Posterior vena cava (tissue), 2 donors: ENCODE results near the gene FMN2. TPM values are rescaled to one million over a fixed set of nuclear protein-coding genes. Genes with fewer than 3 reads are reported as not detected.
A peak's percentile ranks its signal among the peaks of the same experiment; 100 is the strongest.

Source experiments
- DNase-seq: peaks from one replicate; pipeline ENCODE4 v3.0.0-alpha.2; 2020; ENCODE audit warnings: low spot score
- intact Hi-C, 2 donors: fragments of 100-400 bp; cut with DNase I; formaldehyde crosslinking; loops; one replicate each; pipeline versions ENCODE4 v1.14.1 to v1.14.2; 2022 to 2023
- long read RNA-seq, 2 donors: library from polyadenylated mRNA; unstranded; transcript quantifications; one replicate each; pipeline ENCODE4 v2.0.0, GENCODE V29; 2020 to 2021
- total RNA-seq, 2 donors: library from RNA; stranded (reverse); fragmentation: NEBNext Ultra II Directional; extraction: Animal tissue kit (Norgen Biotek cat#: 25700); gene quantifications; one replicate each; pipeline ENCODE4 v1.2.1, GENCODE V29; 2021
- donor health status: DM: yes; HTN: yes; CAD: no.
- donor health status: DM: yes; HTN: yes; CAD: no.

The FMN2 gene
- 1 to 10 TPM; 1.4 to 2.1 TPM for total RNA-seq
- long read RNA-seq, donor 1, partial matches to known transcripts = 1 of 2 reads
- long read RNA-seq, donor 1, other reads (novel, unspliced or antisense) = 1 of 2 reads
- long read RNA-seq, donor 2 = 0 reads

DNA sequence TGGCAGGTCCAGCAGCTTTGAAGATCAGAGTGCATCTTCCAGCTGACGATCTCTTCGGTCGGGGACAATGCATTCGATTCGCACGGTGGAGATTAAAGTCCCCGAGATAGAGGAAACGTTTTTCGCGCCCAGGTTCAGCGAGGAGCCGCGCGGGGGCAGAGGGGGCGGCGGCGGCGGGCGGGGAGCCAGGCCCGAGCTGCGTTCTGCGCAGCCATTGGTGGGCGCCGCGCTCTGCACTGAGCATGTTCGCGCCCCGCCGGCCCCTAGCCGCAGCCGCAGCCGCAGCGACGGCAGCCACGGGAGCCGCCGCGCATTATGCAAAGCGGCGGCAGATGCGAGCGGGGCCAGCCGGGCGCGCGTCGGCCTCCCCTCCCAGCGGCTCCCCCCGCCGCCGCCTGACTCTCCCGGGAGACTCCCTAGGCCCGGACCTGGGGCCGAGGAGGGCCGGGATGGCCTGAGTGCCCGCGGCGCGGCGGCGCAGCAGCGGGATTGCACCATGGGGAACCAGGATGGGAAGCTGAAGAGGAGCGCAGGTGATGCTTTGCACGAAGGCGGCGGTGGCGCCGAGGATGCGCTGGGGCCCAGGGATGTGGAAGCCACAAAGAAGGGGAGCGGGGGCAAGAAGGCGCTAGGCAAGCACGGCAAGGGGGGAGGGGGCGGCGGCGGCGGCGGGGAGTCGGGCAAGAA lies at the start of gene FMN2:
TSS of gene FMN2 (plus strand) at position 270 of the 687 bp plus-strand sequence. CDS start at position 497, 227 bp downstream.
- intact Hi-C loops = no loop called here
- peak; percentile 79 for DNase-seq

DNA sequence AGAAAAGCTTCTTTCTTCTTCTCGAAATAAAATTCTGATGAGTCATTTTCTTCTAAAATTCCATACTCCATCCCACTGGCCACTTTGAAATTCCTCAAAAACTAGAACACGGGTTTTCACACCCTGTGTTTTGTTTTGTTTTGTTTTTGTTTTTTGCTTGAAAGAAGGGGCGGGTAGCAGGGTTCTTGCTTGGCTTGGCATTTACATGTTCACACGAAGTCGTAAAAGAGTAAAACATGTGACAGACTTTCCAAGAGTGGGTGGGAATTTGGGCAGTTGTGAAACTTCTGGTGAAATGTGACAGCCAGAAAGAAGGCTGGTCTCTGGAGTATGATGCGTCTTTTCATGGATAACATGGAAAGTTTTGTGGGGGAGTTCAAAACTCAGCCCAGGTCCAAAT lies 47.1 kb upstream of the FMN2 start:
- DNase-seq = no peak
- intact Hi-C loops = loop anchor here in 1 of 2 donors (5.0 kb wide), 1 partner anchor 648 kb away; no protein-coding TSS in a partner anchor

DNA sequence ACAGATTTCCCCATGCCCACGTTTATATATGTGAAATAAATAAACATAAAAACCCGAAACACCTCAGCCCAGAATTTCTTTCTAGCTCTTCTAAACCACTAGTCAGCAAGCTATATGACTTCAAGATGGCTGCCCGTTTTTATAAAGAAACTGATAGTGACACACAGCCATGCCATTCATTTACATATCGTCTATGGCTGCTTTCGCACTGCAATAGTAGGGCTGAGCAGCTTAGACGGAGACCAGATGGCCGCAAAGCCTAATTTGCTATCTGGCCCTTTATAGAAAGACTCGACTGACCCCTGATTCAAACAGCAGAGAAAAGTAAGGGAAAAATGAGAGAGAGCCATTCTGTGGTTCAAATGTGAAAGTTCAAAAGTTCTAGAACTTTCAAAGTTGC lies 45.7 kb upstream of the FMN2 start:
- DNase-seq = no peak
- intact Hi-C loops = no loop called here

DNA sequence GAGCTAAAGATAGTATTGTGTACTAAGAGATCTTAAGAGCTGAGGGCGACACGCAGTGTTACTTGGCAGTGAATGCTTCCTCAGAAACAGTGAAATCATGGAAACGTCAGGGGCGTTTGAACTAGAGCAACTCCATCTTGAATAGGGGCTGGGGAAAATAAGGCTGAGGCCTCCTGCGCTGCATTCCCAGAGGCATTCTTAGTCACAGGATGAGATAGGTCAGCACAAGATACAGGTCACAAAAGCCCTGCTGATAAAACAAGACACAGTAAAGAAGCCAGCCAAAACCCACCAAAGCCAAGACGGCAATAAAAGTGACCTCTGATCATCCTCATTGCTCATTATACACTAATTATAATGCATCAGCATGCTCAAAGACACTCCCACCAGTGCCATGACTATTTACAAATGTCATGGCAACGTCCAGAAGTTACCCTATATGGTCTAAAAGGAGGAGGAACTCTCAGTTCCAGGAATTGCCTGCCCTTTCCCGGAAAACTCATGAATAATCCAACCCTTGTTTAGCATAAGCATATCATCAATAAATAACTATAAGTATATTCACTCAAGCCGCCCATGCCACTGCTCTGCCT lies 37.5 kb upstream of the FMN2 start:
- DNase-seq = no peak
- intact Hi-C loops = no loop called here

DNA sequence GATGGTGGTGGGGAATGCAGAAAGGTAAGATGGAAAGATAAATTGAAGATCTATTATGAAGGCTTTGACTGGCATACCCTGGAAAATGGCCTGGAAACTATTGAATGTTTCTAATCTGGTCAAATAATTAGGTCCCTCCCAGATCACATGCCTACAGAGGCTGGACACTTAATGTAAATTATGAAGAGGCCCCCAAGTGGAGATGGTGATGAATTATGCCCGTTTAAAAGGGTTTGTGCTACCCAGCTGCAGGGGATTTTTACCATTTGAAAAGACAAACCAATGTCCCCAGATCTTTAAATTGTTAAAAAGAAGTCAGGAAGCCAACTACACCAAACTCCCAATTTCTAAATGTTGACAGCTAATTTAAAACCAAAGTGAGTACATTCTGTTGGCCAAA lies 35.7 kb upstream of the FMN2 start:
- intact Hi-C loops = no loop called here

DNA sequence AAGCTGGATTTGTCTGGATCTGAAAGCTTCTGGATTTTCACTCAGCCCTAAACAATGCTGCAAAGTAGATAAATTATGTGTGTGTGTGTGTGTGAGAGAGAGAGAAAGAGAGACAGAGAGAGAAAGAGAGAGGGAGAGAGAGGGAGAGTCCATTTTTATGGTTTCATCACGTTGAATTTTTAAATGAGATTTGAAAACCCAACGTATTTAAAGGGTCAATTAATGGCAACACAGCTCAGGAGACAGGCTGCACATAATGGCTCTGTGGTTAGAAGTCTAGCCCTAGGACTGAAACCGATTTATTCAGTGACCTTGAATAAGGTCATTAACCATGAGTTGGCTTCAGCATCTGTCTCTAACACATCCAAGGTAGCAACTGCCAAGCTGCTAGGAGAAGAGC lies 35.3 kb upstream of the FMN2 start:
- no peak for DNase-seq
- intact Hi-C loops = no loop called here

More for the DNA sequence above, 35.7 kb upstream of the FMN2 start:
- no peak for DNase-seq

DNA sequence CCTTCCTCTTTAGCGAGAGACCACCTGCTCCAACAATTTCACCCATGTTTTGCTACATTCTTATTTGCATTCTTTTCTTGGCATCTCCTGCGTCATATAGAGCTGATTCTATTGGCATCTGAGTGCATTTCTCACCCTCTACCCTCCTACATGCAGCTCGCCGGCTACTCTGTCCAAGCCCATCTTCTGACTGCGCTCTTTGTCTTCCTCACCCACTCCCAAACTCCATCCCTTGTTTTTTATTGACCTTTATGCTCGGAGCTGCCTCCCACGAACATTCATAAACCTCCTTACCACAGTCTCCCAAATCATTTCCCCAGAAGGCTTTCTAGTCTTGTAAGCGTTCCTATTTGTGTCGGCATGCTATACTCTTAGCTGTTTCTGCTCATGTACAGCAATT lies 33.6 kb upstream of the FMN2 start:
- DNase-seq = no peak
- intact Hi-C loops = no loop called here

DNA sequence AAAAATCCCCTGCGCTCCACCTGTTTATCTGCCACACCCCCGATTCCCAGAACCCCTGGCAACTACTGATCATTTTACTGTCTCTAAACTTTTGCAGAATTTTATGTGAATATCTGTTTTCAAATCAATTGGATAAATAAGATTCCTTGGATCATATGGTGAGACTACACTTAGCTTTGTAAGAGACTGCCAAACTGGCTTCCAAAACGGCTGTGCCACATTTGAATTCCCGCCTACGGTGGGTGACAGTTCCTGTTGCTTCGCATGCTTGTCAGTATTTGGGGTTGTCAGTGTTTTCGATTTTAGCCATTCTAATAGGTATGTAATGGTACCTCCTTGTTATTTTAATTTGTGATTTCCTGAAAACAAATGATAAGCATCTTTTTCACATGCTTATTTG lies 22.7 kb upstream of the FMN2 start:
- DNase-seq = no peak
- intact Hi-C loops = no loop called here

DNA sequence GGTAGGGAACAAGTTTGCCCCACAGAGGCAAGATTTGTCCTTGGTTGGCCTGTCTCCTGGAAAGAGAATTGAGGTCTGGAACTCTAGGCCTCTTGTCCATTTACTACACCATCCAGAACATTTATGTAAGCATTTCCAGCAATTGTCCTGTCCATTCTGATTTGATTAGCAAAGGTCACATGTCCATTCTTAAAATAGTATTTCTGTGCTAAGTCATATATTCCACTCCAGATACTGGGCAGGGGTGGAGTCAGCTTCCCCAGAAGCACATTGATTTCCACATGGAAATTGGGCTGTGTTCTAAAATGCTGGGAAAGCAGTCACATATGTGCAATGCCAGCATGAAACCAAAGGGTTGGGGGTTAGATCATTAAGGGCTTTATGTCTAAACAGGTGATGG lies 21.5 kb upstream of the FMN2 start:
- DNase-seq = no peak
- intact Hi-C loops = no loop called here

DNA sequence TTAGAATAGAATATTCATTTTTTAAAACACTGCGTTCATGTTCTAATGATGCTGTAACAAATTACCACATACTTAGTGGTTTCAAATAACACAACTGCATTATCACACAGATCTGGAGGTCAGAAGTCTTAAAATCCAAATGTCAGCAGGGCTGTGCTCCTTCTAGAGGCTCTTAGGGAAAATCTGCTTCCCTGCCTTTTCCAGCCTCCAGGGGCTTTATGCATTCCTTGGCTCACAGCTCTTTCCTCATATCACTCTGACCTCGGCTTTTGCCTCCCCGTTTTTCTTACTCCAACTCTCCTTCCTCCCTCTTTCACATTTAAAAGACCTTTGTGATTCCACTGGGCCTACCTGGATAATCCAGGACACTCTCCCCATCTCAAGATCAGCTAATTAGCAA lies 18.6 kb upstream of the FMN2 start:
- no peak for DNase-seq
- intact Hi-C loops = no loop called here

DNA sequence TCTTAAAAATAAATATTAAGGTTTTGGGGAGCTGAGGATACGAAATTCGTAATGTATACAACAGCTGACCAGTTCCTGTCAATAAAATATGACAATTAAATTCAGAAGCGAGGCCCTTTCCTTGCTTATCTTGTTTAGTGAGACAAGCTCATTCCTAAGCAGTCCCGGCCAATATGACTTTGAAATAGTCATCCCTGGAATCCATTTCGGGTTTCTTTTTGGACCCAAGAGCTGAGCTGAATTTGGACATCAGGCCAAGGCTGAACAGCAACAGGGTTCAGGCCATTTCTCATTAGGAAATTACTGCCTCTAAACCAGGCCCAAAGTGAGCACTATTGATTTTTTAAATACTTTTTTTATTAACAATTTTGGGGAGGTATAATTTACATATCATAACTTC lies 17.3 kb upstream of the FMN2 start:
- intact Hi-C loops = no loop called here
- no peak for DNase-seq

DNA sequence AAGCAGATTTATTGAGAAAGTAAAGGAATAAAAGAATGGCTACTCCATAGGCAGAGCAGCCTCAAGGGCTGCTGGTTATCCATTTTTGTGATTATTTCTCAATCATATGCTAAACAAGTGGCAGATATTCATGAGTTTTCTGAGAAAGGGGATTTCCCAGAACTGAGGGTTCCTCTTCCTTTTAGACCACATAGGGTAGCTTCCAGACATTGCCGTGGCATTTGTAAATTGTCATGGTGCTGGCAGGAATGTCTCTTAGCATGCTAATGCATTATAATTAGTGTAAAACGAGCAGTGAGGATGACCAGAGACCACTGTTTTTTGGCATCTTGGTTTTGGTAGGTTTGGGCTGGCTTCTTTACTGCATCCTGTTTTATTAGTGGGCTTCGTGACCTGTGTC lies 16.8 kb upstream of the FMN2 start:
- intact Hi-C loops = no loop called here
- no peak for DNase-seq

DNA sequence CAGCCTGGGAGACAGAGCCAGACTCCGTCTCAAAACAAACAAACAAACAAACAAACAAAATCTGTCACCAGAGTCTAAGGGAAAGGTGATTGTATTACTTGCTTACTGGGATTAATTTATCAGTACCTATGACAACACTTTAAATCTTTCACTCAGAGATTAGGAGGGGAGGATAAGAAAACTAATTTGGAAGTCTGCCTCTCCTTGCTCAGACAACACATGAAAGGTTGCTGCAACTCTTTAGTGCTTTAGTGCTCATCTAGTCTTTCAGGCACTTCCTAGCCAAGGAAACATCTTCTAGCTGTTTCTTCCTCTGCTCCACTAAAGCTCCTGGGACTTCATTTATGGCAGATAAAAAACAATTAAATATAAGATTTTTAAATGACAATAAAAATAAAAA lies 7.3 kb upstream of the FMN2 start:
- intact Hi-C loops = no loop called here
- no peak for DNase-seq

DNA sequence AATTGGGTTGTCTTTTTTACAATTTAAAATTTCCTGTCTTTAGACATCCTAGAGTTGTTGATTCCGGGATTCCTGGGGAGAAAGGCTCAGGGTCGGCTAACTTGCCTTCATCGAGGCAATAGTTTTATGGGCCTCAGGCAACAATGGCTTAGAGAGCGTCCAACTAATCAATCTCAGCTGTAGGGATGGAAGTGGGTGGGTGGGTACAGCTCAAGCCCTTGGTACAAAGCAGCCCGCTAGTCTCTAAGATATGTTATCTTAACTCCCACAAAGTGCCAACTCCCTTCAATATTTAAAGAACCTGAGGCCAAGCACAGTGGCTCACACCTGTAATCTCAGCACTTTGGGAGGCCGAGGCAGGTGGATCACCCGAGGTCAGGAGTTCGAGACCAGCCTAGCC lies 6.9 kb upstream of the FMN2 start:
- intact Hi-C loops = no loop called here
- DNase-seq = no peak

DNA sequence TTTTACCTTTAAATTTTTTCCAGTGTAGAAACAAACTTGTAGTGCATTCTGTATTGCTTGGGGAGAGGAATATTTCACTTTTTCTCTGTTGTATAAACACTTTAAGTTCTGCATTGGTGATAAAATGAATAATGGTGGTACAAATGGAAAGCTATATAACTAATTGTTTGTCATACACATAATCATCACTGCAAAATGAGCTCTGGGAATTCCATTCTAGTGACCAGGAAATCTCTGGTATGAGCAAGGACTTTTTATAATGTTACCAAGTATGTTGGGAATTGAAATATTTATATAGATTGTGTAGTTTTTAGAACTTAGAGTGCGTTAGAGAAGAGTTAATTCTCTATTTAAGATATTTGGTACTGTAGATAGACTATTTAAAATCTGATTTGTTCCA lies 5.0 kb upstream of the FMN2 start:
- intact Hi-C loops = no loop called here

DNA sequence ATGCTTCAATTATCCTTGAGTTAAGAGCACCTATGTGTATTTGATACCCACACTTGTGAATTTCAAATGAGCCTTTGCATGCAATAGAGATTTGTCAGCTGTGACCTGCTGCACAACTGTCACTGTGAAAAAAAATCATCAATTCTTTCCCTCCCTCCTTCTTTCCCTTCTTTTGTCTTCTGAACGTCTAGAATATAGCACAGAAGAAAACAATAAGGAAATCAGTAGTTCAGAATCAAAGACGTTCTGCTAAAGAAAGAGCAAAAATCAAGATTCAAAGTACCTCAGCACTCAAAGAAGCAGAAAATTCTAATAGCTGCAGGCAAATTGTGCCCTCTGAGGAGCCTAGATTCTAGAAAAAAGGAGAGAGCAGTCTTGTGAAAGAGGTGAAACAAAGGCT lies 1.7 kb upstream of the FMN2 start:
- DNase-seq = no peak
- intact Hi-C loops = no loop called here

More for the DNA sequence above, 5.0 kb upstream of the FMN2 start:
- DNase-seq = no peak

DNA sequence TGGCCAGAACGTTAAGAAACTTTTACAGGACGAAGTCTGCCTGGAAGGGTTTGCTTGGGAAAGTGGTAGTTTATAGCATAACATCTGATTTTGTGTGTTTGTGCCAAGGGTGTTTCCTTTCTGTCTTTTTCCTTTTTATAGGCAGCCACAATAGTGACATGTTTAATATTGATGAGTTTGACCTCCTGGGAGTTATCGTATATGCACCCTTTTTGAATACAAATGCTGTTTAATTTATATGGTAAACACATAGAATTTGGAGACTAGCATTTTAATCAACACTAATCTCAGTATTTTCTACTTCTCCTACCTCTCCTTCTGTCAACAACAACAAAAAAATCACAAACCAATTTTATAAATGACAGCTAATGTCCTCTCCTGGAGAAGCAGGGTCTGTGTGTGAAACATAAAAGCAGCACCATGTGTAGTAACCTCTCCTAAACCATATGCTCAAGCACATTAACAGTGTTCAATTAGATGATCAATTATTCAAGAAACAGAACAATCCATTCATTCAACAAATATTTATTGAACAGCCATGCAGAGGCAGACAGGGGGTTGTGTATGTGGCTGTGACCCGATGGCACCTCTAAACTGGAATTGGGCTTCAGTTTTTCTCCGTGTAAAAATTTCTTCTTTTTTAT lies 604 bp upstream of the FMN2 start:
- no peak for DNase-seq
- intact Hi-C loops = no loop called here

DNA sequence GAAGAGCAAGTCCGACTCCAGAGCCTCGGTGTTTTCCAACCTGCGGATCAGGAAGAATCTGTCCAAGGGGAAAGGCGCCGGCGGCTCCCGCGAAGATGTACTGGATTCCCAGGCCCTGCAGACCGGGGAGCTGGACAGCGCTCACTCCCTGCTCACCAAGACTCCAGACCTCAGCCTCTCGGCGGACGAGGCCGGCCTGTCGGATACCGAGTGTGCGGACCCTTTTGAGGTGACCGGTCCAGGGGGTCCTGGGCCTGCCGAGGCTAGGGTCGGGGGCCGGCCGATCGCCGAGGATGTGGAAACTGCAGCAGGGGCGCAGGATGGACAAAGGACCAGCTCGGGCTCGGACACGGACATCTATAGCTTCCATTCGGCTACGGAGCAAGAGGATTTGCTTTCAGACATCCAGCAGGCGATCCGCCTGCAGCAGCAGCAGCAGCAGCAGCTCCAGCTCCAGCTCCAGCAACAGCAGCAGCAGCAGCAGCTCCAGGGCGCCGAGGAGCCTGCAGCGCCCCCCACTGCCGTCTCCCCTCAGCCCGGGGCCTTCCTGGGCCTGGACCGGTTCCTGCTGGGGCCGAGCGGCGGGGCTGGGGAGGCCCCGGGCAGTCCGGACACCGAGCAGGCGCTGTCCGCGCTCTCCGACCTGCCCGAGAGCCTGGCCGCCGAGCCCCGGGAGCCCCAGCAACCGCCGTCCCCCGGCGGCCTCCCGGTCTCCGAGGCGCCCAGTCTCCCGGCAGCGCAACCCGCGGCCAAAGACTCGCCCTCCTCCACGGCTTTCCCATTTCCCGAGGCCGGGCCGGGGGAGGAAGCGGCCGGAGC lies 827 bp downstream of the FMN2 start:
- peak; percentile 81 for DNase-seq
- intact Hi-C loops = no loop called here

DNA sequence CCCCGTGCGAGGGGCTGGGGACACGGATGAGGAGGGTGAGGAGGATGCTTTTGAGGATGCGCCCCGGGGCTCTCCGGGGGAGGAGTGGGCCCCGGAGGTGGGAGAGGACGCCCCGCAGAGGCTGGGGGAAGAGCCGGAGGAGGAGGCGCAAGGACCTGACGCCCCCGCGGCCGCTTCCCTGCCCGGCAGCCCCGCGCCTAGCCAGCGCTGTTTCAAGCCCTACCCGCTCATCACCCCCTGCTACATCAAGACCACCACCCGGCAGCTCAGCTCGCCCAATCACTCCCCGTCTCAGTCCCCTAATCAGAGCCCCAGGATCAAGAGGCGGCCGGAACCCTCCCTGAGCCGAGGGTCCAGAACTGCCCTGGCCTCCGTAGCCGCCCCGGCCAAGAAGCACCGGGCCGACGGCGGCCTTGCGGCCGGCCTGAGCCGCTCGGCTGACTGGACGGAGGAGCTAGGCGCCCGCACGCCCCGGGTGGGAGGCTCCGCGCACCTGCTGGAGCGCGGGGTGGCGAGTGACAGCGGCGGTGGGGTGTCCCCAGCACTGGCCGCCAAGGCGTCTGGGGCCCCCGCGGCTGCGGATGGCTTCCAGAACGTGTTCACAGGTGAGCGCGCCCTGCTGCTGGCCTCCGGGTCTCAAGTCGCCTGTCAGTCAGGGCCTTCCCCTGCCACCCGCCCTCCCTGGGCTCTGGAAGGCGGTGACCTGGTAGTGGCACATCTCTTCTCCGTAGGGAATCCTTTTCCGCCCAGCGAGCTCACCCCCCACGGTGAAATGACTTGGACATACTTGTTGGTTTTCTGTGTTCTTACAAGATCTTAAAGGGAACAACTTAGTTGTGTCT lies 1.7 kb downstream of the FMN2 start:
- no peak for DNase-seq
- intact Hi-C loops = no loop called here
